Neuron (in vitro differentiated cells): ENCODE data around the gene HMGA1.
"Not testable (repeated sequence)": the region's sequence is repeated elsewhere in the genome, so short reads cannot be mapped to it uniquely, and the experiment has no call there.

Source experiments
- H2AFZ ChIP-seq: one replicate; pipeline ENCODE4 v1.6.1; 2013; ENCODE audit warnings: low read depth, mild to moderate bottlenecking, inconsistent platforms, low read length, moderate library complexity
- H3K27me3 ChIP-seq: one replicate; pipeline ENCODE4 v1.6.1; 2013; ENCODE audit warnings: low read length; ENCODE audit not compliant: insufficient read depth
- H3K36me3 ChIP-seq: one replicate; pipeline ENCODE4 v1.6.1; 2013; ENCODE audit warnings: low read length; ENCODE audit not compliant: insufficient read depth
- H3K4me1 ChIP-seq: one replicate; pipeline ENCODE4 v1.6.1; 2013; ENCODE audit warnings: low read length; ENCODE audit not compliant: insufficient read depth
- H3K4me3 ChIP-seq: 2 replicates; pipeline ENCODE4 v1.5.1; 2013; ENCODE audit warnings: mild to moderate bottlenecking, low read length, moderate library complexity
- H3K9me3 ChIP-seq: one replicate; pipeline ENCODE4 v1.6.1; 2013; ENCODE audit warnings: low read length

HMGA1 gene

DNA sequence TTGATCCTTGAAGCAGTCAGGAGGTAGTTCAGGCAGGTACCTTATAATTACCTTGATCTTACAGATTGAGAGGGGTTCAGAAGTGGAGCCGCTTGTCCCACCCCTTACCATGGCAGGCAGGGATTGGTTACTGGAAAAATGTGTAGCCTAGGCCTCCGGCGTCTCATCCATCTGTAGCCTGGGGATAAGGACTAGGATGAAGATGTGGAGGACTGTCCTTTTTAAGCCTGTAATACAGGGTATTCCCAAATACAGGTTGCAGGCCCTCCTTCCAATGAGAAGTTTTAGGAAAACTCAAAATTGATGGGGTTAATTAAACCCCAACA is 2.8 kb downstream of the HMGA1 start:
- H3K9me3 ChIP-seq: no peaks in the 10 kb centered on the region
- no peaks in the 10 kb centered on the region for H3K27me3 ChIP-seq
- peaks cover 33% of the 10 kb centered on the region for H3K36me3 ChIP-seq
- no peak overlapping the region for H3K4me3 ChIP-seq
- no peak overlapping the region for H2AFZ ChIP-seq
- peaks cover 12% of the 10 kb centered on the region for H3K4me1 ChIP-seq

GRCh38 chr6:34239893-34240292 is 3.2 kb downstream of the HMGA1 start:
- H3K27me3 ChIP-seq: no peaks in the 10 kb centered on the region
- no peak overlapping the region for H2AFZ ChIP-seq
- no peak overlapping the region for H3K4me3 ChIP-seq
- peaks cover 12% of the 10 kb centered on the region for H3K4me1 ChIP-seq
- H3K36me3 ChIP-seq: peaks cover 33% of the 10 kb centered on the region
- no peaks in the 10 kb centered on the region for H3K9me3 ChIP-seq

GRCh38 chr6:34240329-34241248 is 3.9 kb downstream of the HMGA1 start:
- H3K27me3 ChIP-seq: no peaks in the 10 kb centered on the region
- peaks cover 33% of the 10 kb centered on the region for H3K36me3 ChIP-seq
- H2AFZ ChIP-seq: no peak overlapping the region
- peaks cover 12% of the 10 kb centered on the region for H3K4me1 ChIP-seq
- H3K9me3 ChIP-seq: no peaks in the 10 kb centered on the region
- no peak overlapping the region for H3K4me3 ChIP-seq

DNA sequence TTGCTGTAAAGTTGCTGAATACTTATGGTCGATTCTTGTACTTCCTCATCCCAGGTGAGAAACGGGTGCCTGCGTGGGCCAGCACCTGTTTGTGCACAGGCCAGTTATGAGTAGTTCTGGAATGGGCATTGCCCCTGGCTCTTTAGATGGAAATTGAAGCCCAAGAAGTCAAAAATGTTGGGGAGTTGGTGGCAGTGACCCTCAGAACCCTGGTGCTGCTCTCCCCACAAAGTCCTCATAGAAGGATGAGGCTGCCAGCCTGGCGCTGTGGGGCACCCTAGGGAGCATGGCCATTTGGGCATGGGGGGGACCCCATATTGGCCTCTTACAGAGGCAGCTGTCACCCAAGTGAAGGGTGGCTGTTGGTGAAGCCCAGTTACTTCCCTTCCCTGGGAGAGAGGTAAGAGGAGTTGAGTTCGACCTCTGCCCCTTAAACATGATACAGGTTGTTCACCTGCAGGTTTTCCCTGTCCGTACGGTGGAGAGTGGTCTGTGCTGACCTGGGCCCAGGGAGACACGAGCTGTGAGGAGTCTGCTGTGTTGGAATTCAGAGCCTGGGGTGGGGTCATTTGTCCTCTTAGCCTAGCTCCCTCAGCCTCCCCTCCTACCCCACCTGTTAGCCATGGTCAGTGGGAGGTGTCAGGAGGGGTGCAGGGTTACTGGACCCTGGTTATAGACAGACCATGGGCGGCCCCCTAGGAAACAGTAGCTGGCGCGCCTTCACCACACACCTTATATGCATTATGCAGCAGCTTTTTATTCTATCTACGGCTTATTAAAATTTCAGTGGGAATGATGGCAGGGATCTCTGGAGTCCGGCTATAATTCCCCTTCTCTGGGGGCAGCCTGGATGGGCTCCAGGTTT is 4.9 kb downstream of the HMGA1 start:
- peaks cover 37% of the 10 kb centered on the region for H3K36me3 ChIP-seq
- no peaks in the 10 kb centered on the region for H3K9me3 ChIP-seq
- no peaks in the 10 kb centered on the region for H3K27me3 ChIP-seq
- H3K4me1 ChIP-seq: peaks cover 12% of the 10 kb centered on the region
- no peak overlapping the region for H2AFZ ChIP-seq
- no peak overlapping the region for H3K4me3 ChIP-seq

GRCh38 chr6:34242252-34243130 is 5.8 kb downstream of the HMGA1 start:
- H3K36me3 ChIP-seq: peaks cover 38% of the 10 kb centered on the region

GRCh38 chr6:34243131-34243771 is 6.6 kb downstream of the HMGA1 start:
- Histone ChIP-seq H3K27me3 (no peaks in the 10 kb centered on the region), H3K4me1 (peaks cover 16% of the 10 kb centered on the region), H3K9me3 (no peaks in the 10 kb centered on the region), H3K36me3 (peaks cover 38% of the 10 kb centered on the region), H2AFZ (no peak overlapping the region), H3K4me3 (no peak overlapping the region)

More at GRCh38 chr6:34242252-34243130, 5.8 kb downstream of the HMGA1 start:
- no peak overlapping the region for H3K4me3 ChIP-seq
- H3K9me3 ChIP-seq: no peaks in the 10 kb centered on the region
- no peaks in the 10 kb centered on the region for H3K27me3 ChIP-seq
- H2AFZ ChIP-seq: no peak overlapping the region
- H3K4me1 ChIP-seq: peaks cover 12% of the 10 kb centered on the region

DNA sequence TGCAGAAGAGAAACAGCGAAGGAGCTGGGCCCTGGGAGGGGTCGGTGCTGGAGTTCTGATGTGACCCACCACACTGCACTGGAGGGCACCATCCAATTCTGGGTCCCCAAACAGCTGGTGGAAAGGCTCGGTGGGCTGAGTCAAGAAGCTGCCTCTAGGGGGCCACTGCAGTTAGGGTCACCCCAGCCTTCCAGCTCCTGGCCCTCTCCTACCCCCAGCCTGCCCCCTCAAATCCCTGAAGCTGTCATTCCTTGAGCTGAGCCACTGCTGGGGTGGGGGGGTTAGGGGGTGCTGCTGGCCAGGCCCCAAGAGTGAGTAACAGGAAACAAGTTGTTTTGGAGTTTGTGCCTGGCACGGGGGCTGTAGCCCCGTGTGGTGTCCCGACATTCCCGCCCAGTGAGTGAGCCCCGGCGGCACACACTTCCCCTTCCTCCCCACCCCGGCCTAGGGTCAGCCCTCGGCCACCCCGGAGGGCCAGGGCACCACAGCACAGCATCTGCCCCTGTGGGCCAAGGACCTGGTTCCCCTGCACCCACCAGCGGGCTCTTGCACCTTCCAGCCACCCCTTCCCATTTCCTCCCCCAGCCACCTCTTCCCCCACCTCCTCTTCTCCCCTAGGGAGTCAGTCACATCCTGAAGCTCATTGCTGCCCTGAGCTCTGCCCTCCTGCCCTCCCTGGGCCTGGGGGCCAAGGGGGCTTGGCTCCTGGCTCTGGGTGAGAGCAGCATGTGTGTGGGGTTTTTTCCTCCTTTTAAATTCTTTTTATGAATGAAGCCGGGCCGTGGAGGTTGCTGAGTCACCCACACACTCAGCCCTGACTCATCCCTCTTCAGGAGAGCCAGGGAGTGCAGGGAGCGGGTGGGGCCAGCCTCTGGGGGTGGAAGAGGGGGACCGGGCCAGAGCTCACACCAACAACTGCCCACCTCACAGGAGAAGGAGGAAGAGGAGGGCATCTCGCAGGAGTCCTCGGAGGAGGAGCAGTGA is 7.5 kb downstream of the HMGA1 start:
- no peaks in the 10 kb centered on the region for H3K9me3 ChIP-seq
- no peak overlapping the region for H2AFZ ChIP-seq
- H3K4me1 ChIP-seq: peaks cover 12% of the 10 kb centered on the region
- no peak overlapping the region for H3K4me3 ChIP-seq
- H3K36me3 ChIP-seq: peaks cover 38% of the 10 kb centered on the region
- no peaks in the 10 kb centered on the region for H3K27me3 ChIP-seq

DNA sequence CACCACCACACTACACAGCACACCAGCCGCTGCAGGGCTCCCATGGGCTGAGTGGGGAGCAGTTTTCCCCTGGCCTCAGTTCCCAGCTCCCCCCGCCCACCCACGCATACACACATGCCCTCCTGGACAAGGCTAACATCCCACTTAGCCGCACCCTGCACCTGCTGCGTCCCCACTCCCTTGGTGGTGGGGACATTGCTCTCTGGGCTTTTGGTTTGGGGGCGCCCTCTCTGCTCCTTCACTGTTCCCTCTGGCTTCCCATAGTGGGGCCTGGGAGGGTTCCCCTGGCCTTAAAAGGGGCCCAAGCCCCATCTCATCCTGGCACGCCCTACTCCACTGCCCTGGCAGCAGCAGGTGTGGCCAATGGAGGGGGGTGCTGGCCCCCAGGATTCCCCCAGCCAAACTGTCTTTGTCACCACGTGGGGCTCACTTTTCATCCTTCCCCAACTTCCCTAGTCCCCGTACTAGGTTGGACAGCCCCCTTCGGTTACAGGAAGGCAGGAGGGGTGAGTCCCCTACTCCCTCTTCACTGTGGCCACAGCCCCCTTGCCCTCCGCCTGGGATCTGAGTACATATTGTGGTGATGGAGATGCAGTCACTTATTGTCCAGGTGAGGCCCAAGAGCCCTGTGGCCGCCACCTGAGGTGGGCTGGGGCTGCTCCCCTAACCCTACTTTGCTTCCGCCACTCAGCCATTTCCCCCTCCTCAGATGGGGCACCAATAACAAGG is 8.5 kb downstream of the HMGA1 start:
- not testable (repeated sequence) for H3K9me3 ChIP-seq, H3K27me3 ChIP-seq
- peaks cover 36% of the 10 kb centered on the region for H3K36me3 ChIP-seq

DNA sequence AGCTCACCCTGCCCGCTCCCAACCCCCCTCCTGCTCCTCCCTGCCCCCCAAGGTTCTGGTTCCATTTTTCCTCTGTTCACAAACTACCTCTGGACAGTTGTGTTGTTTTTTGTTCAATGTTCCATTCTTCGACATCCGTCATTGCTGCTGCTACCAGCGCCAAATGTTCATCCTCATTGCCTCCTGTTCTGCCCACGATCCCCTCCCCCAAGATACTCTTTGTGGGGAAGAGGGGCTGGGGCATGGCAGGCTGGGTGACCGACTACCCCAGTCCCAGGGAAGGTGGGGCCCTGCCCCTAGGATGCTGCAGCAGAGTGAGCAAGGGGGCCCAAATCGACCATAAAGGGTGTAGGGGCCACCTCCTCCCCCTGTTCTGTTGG is 9.1 kb downstream of the HMGA1 start:
- Histone ChIP-seq H3K36me3 (peaks cover 32% of the 10 kb centered on the region), H3K4me1 (peaks cover 12% of the 10 kb centered on the region)
- H3K9me3 ChIP-seq, H3K27me3 ChIP-seq, H3K4me3 ChIP-seq, H2AFZ ChIP-seq: not testable (repeated sequence)

More for the DNA sequence above, 8.5 kb downstream of the HMGA1 start:
- H3K4me3 ChIP-seq, H2AFZ ChIP-seq: not testable (repeated sequence)
- peaks cover 12% of the 10 kb centered on the region for H3K4me1 ChIP-seq

DNA sequence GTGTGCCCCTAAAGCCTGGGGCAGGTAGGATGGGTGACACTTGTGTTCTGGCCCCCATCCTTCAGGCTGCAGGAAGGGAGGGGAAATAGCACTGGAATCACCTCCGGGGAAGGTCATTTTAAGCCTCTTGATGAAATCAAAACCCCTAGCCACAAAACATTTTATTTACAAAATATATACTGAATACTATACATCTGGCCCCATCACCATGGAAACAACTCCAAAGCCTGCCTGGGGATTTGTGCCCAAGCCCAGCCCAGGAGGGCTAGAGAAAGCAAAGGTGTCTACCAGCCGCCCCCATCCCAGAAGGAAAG is 9.5 kb downstream of the HMGA1 start:
- Histone ChIP-seq H3K9me3 (no peaks in the 10 kb centered on the region), H3K27me3 (no peaks in the 10 kb centered on the region), H3K4me3 (no peak overlapping the region), H3K4me1 (peaks cover 12% of the 10 kb centered on the region), H3K36me3 (peaks cover 29% of the 10 kb centered on the region), H2AFZ (no peak overlapping the region)
